DMS153 (cell line): Measurements from ENCODE around the gene COL3A1.

ENCODE experiments used
- DNase-seq: peaks from one replicate; lab custom pipeline; 2025; lab: John Stamatoyannopoulos, UW

Gene COL3A1

DNA sequence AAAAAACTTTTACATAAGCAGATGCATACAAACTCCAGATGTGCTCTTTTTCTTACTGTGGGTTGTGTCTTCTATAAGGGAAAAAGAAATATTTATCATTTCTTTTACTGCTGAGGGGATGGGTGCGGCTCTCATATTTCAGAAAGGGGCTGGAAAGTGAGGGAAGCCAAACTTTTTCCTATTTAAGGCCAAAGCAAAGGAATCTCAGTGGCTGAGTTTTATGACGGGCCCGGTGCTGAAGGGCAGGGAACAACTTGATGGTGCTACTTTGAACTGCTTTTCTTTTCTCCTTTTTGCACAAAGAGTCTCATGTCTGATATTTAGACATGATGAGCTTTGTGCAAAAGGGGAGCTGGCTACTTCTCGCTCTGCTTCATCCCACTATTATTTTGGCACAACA, at the start of gene COL3A1:
TSS of gene COL3A1 (plus strand) at position 210 of the 400 bp plus-strand sequence. CDS start at position 327, 117 bp downstream.
- no peak for DNase-seq

DNA sequence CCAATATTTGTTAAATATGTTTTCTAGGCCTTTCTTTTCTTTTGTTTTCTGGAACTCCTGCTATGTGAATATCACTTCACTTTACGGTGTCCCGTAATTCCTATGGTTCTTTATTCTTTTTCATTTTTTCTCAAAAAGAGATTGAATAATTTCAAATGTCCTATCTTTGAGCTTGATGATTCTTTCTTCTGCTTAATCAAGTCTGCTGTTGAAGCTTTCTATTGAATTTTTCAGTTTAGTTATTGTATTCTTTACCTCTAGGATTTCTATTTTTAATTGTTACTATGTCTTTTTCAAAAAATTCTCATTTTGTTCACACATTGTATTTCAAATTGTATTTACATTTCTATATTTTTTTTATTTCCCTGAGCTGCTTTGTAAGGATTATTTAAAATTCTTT, 45.5 kb upstream of the COL3A1 start:
- no peak for DNase-seq

GRCh38 chr2:188931361-188931760, 42.8 kb upstream of the COL3A1 start:
- no peak for DNase-seq

GRCh38 chr2:188937228-188938220, 36.6 kb upstream of the COL3A1 start:
- no peak for DNase-seq

GRCh38 chr2:188940171-188940570, 34.0 kb upstream of the COL3A1 start:
- no peak for DNase-seq

GRCh38 chr2:188944442-188944841, 29.7 kb upstream of the COL3A1 start:
- DNase-seq, result no peak

- DNase-seq, result no peak
These were observed 24.9 kb upstream of the COL3A1 start for GRCh38 chr2:188949046-188949818.

GRCh38 chr2:188952901-188953300, 21.3 kb upstream of the COL3A1 start:
- no peak for DNase-seq

- DNase-seq, result no peak
These were observed 17.9 kb upstream of the COL3A1 start for GRCh38 chr2:188956290-188956689.

- no peak for DNase-seq
These were observed 17.2 kb upstream of the COL3A1 start for GRCh38 chr2:188956961-188957360.

DNA sequence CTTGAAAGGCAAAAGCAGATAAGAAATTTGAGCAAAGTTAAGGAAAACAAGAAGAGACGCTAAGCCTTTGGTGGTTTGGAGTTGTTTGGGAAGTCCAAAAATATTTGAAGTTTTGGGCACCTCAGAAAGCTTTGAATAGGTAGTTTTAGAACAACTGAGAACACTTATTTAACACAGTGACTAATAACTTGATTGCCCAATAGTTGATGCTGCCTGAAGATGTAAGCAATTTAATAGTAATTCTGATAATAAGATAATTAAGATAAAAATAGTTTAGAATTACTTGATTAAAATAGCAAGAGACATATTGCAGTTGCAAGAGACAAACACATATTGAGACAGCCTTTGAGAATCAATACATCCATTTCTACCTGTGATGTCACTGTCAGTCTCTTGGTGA, 16.5 kb upstream of the COL3A1 start:
- no peak for DNase-seq

DNA sequence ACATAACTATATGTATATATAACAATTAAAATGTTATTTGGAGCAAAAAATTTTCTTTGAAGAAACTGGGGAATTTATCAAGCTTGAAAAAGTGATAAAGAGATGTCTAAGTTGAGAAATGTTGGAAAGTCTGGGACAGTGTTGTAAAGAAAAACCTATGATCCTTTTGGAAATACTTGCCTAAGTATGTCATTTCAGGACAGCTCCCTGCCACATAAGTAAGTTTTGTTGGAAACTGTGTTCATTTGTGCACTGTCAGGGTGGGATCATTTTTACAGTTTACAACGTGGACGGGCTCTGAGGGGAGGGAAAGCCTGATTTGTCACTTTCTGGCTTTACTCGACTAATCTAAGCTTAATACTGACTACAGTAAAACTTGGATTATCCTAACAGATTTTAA, 10.4 kb upstream of the COL3A1 start:
- no peak for DNase-seq

GRCh38 chr2:188964976-188965546, 9.1 kb upstream of the COL3A1 start:
- no peak for DNase-seq

DNA sequence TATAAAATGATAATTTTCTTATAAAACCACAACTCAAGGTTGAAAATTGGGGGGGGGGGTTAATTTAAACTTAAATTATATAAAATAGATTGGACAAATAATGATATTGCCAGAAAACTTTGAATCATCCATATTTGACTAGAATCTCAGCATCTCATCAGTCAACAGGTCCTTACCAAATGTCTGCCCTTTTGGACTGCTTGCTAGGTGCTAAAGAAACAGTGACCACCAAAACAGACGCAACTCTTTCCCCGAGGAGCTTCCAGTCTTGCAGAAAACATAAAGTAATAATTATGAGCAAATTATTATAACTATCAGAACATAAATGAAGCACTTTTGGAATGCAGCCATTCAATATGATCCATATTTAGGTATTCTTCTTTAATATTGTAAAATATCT, 8.6 kb upstream of the COL3A1 start:
- no peak for DNase-seq

GRCh38 chr2:188966079-188966571, 8.0 kb upstream of the COL3A1 start:
- no peak for DNase-seq

GRCh38 chr2:188966728-188967440, 7.3 kb upstream of the COL3A1 start:
- no peak for DNase-seq

DNA sequence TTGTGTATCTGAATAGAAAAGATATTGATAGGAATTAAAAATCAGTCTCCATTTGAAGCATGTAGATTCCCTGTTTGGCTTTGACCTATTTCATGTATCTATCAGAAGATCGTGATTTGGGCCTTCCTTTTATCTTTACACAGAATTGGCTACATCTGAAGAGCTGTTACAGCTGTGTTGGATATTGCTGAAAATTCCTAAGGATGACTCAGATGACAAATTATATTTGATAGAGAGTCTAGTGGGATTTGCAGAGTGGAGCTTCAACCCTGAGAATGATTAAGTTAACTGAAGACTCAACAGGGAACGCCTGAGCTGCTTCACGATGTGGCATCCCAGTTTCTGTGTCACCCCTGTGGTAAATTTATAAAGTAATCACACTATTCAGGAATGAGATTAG, 4.9 kb upstream of the COL3A1 start:
- DNase-seq, result no peak

GRCh38 chr2:188969651-188970050, 4.5 kb upstream of the COL3A1 start:
- DNase-seq, result no peak

DNA sequence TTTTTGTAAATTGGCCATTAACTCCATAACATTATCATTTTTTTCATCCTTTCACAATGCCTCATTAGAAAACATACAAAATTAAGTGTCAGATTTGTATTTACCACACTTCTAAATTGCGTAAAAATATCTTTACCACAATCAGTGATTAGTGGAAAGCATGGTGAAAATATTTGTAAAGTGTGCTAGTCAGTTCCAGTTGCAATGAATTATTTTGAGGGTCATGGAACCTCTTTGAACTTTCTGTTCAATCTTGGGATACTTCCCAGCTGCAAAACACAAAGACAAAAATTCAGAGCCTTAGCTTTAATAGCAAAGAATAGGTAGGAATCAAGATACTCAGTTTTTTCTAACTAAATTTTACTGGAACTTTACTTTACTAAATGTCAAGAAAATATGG, 4.0 kb upstream of the COL3A1 start:
- DNase-seq, result no peak

- DNase-seq, result no peak
These were observed 2.7 kb upstream of the COL3A1 start for GRCh38 chr2:188971432-188971861.

- no peak for DNase-seq
These were observed 532 bp upstream of the COL3A1 start for GRCh38 chr2:188973641-188974040.
